CD14-positive monocyte (primary cell): ENCODE data around the gene WT1. TPM values are rescaled to one million over a fixed set of nuclear protein-coding genes. Genes with fewer than 3 reads are reported as not detected.

ENCODE experiments used
- DNase-seq, 3 donors: peaks; one replicate each; pipeline ENCODE4 v3.0.0-alpha.2; 2011 to 2022
- H2AFZ ChIP-seq: 2 replicates; pipeline ENCODE4 v1.6.0; 2012; ENCODE audit warnings: mild to moderate bottlenecking, low read depth, low read length, inconsistent platforms; ENCODE audit not compliant: insufficient read depth, poor library complexity, severe bottlenecking
- H3K27ac ChIP-seq, 2 donors: 1 replicate in 1 of 2; 2 replicates in 1 of 2; pipeline ENCODE4 v1.5.1; 2012 to 2013; ENCODE audit warnings: low read length in 2 of 2, control low read depth in 1 of 2, inconsistent platforms in 1 of 2, low read depth in 1 of 2, mild to moderate bottlenecking in 1 of 2
- H3K27me3 ChIP-seq, 2 donors: one replicate each; pipeline versions ENCODE4 v1.6.0 to v1.6.1; 2011 to 2013; ENCODE audit warnings: low read length in 2 of 2; ENCODE audit not compliant: control insufficient read depth in 2 of 2, insufficient read depth in 2 of 2
- H3K36me3 ChIP-seq, 2 donors: replicated peaks in 1 of 2; 1 replicate in 1 of 2; 2 replicates in 1 of 2; pipeline versions ENCODE4 v1.5.1 to v1.6.1; 2012 to 2013; ENCODE audit warnings: low read length in 2 of 2, control low read depth in 1 of 2, inconsistent platforms in 1 of 2, mild to moderate bottlenecking in 1 of 2; ENCODE audit not compliant: insufficient read depth in 2 of 2, control insufficient read depth in 1 of 2
- H3K4me1 ChIP-seq, 2 donors: 1 replicate in 1 of 2; 2 replicates in 1 of 2; pipeline versions ENCODE4 v1.5.1 to v1.6.1; 2012 to 2013; ENCODE audit warnings: low read length in 2 of 2, control low read depth in 1 of 2, inconsistent platforms in 1 of 2, mild to moderate bottlenecking in 1 of 2, moderate library complexity in 1 of 2; ENCODE audit not compliant: insufficient read depth in 2 of 2, control insufficient read depth in 1 of 2
- H3K4me2 ChIP-seq: replicated peaks from 2 replicates; pipeline ENCODE3; 2012; ENCODE audit warnings: low read length, moderate library complexity, mild to moderate bottlenecking; ENCODE audit not compliant: poor library complexity, severe bottlenecking; ENCODE audit errors: extremely low read depth
- H3K4me3 ChIP-seq, 3 experiments: fragments of 200-600 bp in 1 of 3; sonication (generic) in 1 of 3; replicated peaks in 1 of 3; 1 replicate in 2 of 3; 2 replicates in 1 of 3; pipeline ENCODE4 v1.5.1; 2011 to 2013; ENCODE audit warnings: low read length in 3 of 3, mild to moderate bottlenecking in 3 of 3, control low read depth in 2 of 3, low read depth in 2 of 3, inconsistent platforms in 1 of 3, moderate library complexity in 1 of 3
- H3K79me2 ChIP-seq: 2 replicates; pipeline ENCODE4 v1.6.0; 2012; ENCODE audit warnings: mild to moderate bottlenecking, control low read depth, inconsistent platforms, low read length, moderate library complexity; ENCODE audit not compliant: insufficient read depth
- H3K9ac ChIP-seq: 2 replicates; pipeline ENCODE4 v1.6.0; 2017; ENCODE audit warnings: low read length, mild to moderate bottlenecking; ENCODE audit not compliant: insufficient read depth, poor library complexity, severe bottlenecking
- H3K9me3 ChIP-seq, 2 donors: replicated peaks in 1 of 2; 1 replicate in 1 of 2; 2 replicates in 1 of 2; pipeline versions ENCODE4 v1.5.1 to v1.6.1; 2012 to 2013; ENCODE audit warnings: low read length in 2 of 2, control low read depth in 1 of 2; ENCODE audit not compliant: control insufficient read depth in 1 of 2, insufficient read depth in 1 of 2
- H4K20me1 ChIP-seq: 2 replicates; pipeline ENCODE4 v1.6.0; 2012; ENCODE audit warnings: mild to moderate bottlenecking, low read length, control low read depth, moderate library complexity; ENCODE audit not compliant: insufficient read depth
- H3K27ac Mint-ChIP-seq, 7 donors: one replicate each; pipeline ENCODE4 v1.8.0; 2020; ENCODE audit warnings: mild to moderate bottlenecking in 7 of 7, mixed read lengths in 7 of 7, moderate library complexity in 6 of 7, inconsistent platforms in 2 of 7
- H3K27me3 Mint-ChIP-seq, 3 donors: one replicate each; pipeline ENCODE4 v1.8.0; 2021 to 2022; ENCODE audit warnings: low read depth in 3 of 3, mild to moderate bottlenecking in 3 of 3, mixed read lengths in 3 of 3, moderate library complexity in 3 of 3, inconsistent platforms in 1 of 3
- H3K36me3 Mint-ChIP-seq, 2 donors: one replicate each; pipeline ENCODE4 v1.8.0; 2020; ENCODE audit warnings: mixed read lengths in 2 of 2, inconsistent platforms in 1 of 2, mild to moderate bottlenecking in 1 of 2
- H3K4me1 Mint-ChIP-seq: one replicate; pipeline ENCODE4 v1.8.0; 2020; ENCODE audit warnings: mild to moderate bottlenecking, mixed read lengths
- H3K4me3 Mint-ChIP-seq, 2 donors: one replicate each; pipeline ENCODE4 v1.8.0; 2020; ENCODE audit warnings: mild to moderate bottlenecking in 2 of 2, mixed read lengths in 2 of 2, moderate library complexity in 1 of 2
- H3K9me3 Mint-ChIP-seq, 7 donors: one replicate each; pipeline ENCODE4 v1.8.0; 2020 to 2022; ENCODE audit warnings: mixed read lengths in 7 of 7, mild to moderate bottlenecking in 6 of 7, moderate library complexity in 6 of 7, inconsistent platforms in 2 of 7
- WGBS: methylation state at CpG from one replicate; pipeline ENCODE4 v1.1.5; 2013; ENCODE audit warnings: missing lambda C conversion rate; ENCODE audit not compliant: insufficient coverage; 5-methylcytosine and 5-hydroxymethylcytosine counted together
- intact Hi-C, 2 donors: fragments of 100-400 bp; cut with micrococcal nuclease; formaldehyde crosslinking; loops; one replicate each; pipeline versions ENCODE4 v1.15.0 to v1.15.1; 2023
- polyA plus RNA-seq, 3 donors: library from polyadenylated mRNA; depleted of rRNA in 1 of 3; unstranded in 2 of 3; stranded (reverse) in 1 of 3; fragments of 300-500 nt in 2 of 3; fragments of >200 nt in 1 of 3; fragmentation: Illumina TruSeq in 2 of 3; gene quantifications; 1 replicate in 2 of 3; 2 replicates in 1 of 3; pipeline ENCODE4 v1.2.3, GENCODE V29; 2012 to 2021
- TF ChIP-seq, protein P1 (sequence below): fragments of 200-600 bp; IDR thresholded peaks from one replicate; pipeline ENCODE4 v1.8.0; 2022; ENCODE audit warnings: antibody characterized with exemption, mild to moderate bottlenecking

Gene WT1
- polyA plus RNA-seq, 3 donors = not detected

DNA sequence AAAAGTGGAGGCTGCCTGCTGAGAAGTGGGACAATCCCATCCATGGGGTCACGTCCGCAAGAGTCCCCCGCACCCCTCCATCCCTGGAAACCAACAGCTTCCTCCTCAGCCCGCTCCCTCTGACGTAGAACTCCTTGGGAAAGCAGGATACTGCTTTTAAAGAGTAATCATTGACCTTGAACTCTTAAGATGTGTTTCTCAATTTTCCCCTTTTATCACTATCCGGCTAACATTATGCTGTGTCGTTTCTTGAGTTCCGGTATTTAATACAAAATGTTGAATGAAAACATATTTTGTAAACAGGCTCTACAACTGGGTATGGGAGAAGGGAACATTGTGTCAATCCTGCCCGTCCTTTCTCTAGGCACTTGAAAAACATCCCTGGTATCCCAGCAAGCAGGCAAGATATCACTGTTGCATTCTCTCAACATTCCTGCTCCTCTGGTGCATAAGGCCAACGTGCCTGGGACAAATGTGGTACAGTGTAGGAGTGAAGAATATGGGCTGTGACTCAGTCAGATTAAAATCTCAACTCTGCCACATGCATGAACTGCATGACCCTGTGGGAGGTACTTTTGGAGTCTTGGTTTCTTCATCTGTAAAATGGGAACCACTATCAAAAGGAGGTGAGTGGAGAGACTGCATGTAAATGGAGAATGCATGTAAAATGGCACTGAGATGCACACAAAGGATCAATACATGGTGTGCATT lies 52.8 kb downstream of the WT1 start:
- H3K4me2 ChIP-seq = no peak overlapping the region
- H3K4me1 ChIP-seq = no peaks in the 10 kb centered on the region
- no peaks in the 10 kb centered on the region for H4K20me1 ChIP-seq
- no peaks in the 10 kb centered on the region for H3K27me3 ChIP-seq
- 87% methylated on average over 2 of the region's 10 CpGs for WGBS
- no peaks in the 10 kb centered on the region for H3K79me2 ChIP-seq
- no peak for DNase-seq
- H3K9me3 ChIP-seq = no peaks in the 10 kb centered on the region
- H3K27ac Mint-ChIP-seq = no peak overlapping the region
- TF ChIP-seq, protein P1, sequence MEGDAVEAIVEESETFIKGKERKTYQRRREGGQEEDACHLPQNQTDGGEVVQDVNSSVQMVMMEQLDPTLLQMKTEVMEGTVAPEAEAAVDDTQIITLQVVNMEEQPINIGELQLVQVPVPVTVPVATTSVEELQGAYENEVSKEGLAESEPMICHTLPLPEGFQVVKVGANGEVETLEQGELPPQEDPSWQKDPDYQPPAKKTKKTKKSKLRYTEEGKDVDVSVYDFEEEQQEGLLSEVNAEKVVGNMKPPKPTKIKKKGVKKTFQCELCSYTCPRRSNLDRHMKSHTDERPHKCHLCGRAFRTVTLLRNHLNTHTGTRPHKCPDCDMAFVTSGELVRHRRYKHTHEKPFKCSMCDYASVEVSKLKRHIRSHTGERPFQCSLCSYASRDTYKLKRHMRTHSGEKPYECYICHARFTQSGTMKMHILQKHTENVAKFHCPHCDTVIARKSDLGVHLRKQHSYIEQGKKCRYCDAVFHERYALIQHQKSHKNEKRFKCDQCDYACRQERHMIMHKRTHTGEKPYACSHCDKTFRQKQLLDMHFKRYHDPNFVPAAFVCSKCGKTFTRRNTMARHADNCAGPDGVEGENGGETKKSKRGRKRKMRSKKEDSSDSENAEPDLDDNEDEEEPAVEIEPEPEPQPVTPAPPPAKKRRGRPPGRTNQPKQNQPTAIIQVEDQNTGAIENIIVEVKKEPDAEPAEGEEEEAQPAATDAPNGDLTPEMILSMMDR = no peak
- no peak overlapping the region for H3K4me3 Mint-ChIP-seq
- H3K9ac ChIP-seq = no peak overlapping the region
- H2AFZ ChIP-seq = no peak overlapping the region
- H3K4me1 Mint-ChIP-seq = peaks cover 8% of the 10 kb centered on the region
- no peaks in the 10 kb centered on the region for H3K9me3 Mint-ChIP-seq
- no peak overlapping the region for H3K4me3 ChIP-seq
- H3K27ac ChIP-seq = no peak overlapping the region
- H3K36me3 Mint-ChIP-seq = no peaks in the 10 kb centered on the region
- peaks cover 0 to 5% (median 0%) of the 10 kb centered on the region in 3 donors for H3K27me3 Mint-ChIP-seq
- no peaks in the 10 kb centered on the region for H3K36me3 ChIP-seq
- intact Hi-C loops = no loop called here

DNA sequence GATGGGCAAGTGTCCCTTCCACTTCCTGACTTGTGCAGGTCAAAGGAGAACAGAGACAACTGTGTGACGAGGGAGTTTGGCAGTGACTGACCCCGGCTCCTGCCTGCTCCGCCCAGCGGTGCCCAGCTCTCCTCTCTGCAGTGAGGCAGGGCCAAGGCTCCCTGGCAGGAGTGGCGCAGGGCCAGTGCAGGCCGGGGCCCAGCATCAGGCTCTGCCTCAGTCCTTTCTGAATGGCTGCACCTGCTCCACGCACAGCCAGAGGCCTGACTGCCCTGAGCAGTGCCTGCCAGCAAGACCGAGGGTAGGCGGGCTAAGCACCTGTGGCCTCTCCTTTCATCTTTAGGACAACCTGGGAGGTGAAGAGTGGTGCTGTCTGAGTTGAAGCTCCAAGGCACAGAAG lies 54.2 kb downstream of the WT1 start:
- no peak overlapping the region for H3K27ac Mint-ChIP-seq
- intact Hi-C loops = no loop called here

More for the DNA sequence above, 54.2 kb downstream of the WT1 start:
- no peaks in the 10 kb centered on the region for H3K4me1 Mint-ChIP-seq
- no peak overlapping the region for H2AFZ ChIP-seq
- WGBS = 92% methylated on average over 9 of the region's 9 CpGs
- no peak overlapping the region for H3K9ac ChIP-seq
- H3K27me3 Mint-ChIP-seq = peaks cover 0 to 4% (median 0%) of the 10 kb centered on the region in 3 donors
- H3K4me2 ChIP-seq = no peak overlapping the region
- no peak overlapping the region for H3K27ac ChIP-seq
- H3K4me1 ChIP-seq = no peaks in the 10 kb centered on the region
- H3K9me3 ChIP-seq = no peaks in the 10 kb centered on the region
- no peak for DNase-seq
- no peaks in the 10 kb centered on the region for H4K20me1 ChIP-seq
- no peaks in the 10 kb centered on the region for H3K36me3 ChIP-seq
- no peak overlapping the region for H3K4me3 ChIP-seq
- TF ChIP-seq, protein P1 = no peak
- no peaks in the 10 kb centered on the region for H3K9me3 Mint-ChIP-seq
- no peaks in the 10 kb centered on the region for H3K79me2 ChIP-seq
- no peaks in the 10 kb centered on the region for H3K27me3 ChIP-seq
- no peak overlapping the region for H3K4me3 Mint-ChIP-seq
- no peaks in the 10 kb centered on the region for H3K36me3 Mint-ChIP-seq
